Right lobe of liver (tissue), 6 donors: Measurements from ENCODE around the gene SMYD4. TPM values are rescaled to one million over a fixed set of nuclear protein-coding genes. Genes with fewer than 3 reads are reported as not detected.

Experiments used
- ATAC-seq, 4 donors: fragments of 200-7000 bp; cut with Tn5 transposase; one replicate each; pipeline ENCODE4 v1.9.1; 2020; ENCODE audit warnings: mild to moderate bottlenecking in 4 of 4, moderate library complexity in 4 of 4
- DNase-seq, 3 donors: peaks; one replicate each; pipeline ENCODE4 v3.0.0-alpha.2; 2020
- H3K27ac ChIP-seq, 3 donors: fragments of 200-600 bp; one replicate each; pipeline ENCODE4 v1.8.0; 2022
- H3K27me3 ChIP-seq, 2 donors: fragments of 200-600 bp; one replicate each; pipeline ENCODE4 v1.8.0; 2022
- H3K36me3 ChIP-seq, 4 donors: fragments of 200-600 bp; sonication (generic) in 1 of 4; one replicate each; pipeline versions ENCODE4 v1.5.1 to v1.8.0; 2017 to 2022; ENCODE audit warnings: control low read depth in 1 of 4
- H3K4me1 ChIP-seq, 4 donors: fragments of 200-600 bp; sonication (generic) in 1 of 4; one replicate each; pipeline versions ENCODE4 v1.5.1 to v1.8.0; 2017 to 2022; ENCODE audit warnings: control low read depth in 1 of 4
- H3K4me3 ChIP-seq, 3 donors: fragments of 200-600 bp; one replicate each; pipeline ENCODE4 v1.8.0; 2022
- H3K9me3 ChIP-seq, 4 donors: fragments of 200-600 bp; sonication (generic) in 1 of 4; one replicate each; pipeline versions ENCODE4 v1.5.1 to v1.8.0; 2017 to 2022; ENCODE audit warnings: control low read depth in 1 of 4
- POLR2A ChIP-seq: fragments of 450-650 bp; IDR thresholded peaks from one replicate; pipeline ENCODE4 v1.6.1; 2017; ENCODE audit warnings: antibody characterized with exemption, mild to moderate bottlenecking
- WGBS: methylation state at CpG from one replicate; pipeline ENCODE4 v1.1.6; 2018; ENCODE audit warnings: low coverage, low lambda C conversion rate; ENCODE audit not compliant: insufficient coverage; ENCODE audit errors: missing lambda C conversion rate; 5-methylcytosine and 5-hydroxymethylcytosine counted together
- intact Hi-C, 2 donors: fragments of 100-400 bp; cut with DNase I; formaldehyde crosslinking; loops; one replicate each; pipeline versions ENCODE4 v1.11.2 to v1.14.1; 2022
- long read RNA-seq: library from polyadenylated mRNA; unstranded; transcript quantifications from one replicate; pipeline ENCODE4 v2.0.0, GENCODE V29; 2019
- total RNA-seq, 6 experiments: library from RNA; depleted of rRNA in 2 of 6; stranded (reverse); fragments of >200 nt in 2 of 6; fragmentation: NEBNext Ultra II Directional in 3 of 6; extraction: Animal tissue kit (Norgen Biotek cat#: 25700) in 3 of 6; gene quantifications; one replicate each; pipeline versions ENCODE4 v1.1.0 to v1.2.4, GENCODE V29; 2016 to 2023
- TF ChIP-seq, protein P1 (sequence below), 4 donors: fragments of 200-600 bp in 3 of 4; fragments of 450-650 bp in 1 of 4; IDR thresholded peaks; one replicate each; pipeline versions ENCODE4 v1.5.1 to v1.8.0; 2016 to 2022; ENCODE audit warnings: antibody characterized with exemption in 4 of 4, mild to moderate bottlenecking in 2 of 4
- donor health status: DM: no; HTN: yes; CAD: no.
- donor health status: DM: no; HTN: no; CAD: no.
- donor health status: DM: no; HTN: no; CAD: no.
- donor health status: DM: no; HTN: yes; CAD: no.
- donor health status: DM: no; HTN: yes; CAD: no.

Gene SMYD4, protein sequence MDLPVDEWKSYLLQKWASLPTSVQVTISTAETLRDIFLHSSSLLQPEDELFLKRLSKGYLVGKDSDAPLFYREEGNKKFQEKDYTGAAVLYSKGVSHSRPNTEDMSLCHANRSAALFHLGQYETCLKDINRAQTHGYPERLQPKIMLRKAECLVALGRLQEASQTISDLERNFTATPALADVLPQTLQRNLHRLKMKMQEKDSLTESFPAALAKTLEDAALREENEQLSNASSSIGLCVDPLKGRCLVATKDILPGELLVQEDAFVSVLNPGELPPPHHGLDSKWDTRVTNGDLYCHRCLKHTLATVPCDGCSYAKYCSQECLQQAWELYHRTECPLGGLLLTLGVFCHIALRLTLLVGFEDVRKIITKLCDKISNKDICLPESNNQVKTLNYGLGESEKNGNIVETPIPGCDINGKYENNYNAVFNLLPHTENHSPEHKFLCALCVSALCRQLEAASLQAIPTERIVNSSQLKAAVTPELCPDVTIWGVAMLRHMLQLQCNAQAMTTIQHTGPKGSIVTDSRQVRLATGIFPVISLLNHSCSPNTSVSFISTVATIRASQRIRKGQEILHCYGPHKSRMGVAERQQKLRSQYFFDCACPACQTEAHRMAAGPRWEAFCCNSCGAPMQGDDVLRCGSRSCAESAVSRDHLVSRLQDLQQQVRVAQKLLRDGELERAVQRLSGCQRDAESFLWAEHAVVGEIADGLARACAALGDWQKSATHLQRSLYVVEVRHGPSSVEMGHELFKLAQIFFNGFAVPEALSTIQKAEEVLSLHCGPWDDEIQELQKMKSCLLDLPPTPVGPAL
- total RNA-seq, result 1 to 10 TPM; 4.6 to 6.7 (median 6.0) TPM
- long read RNA-seq, result 0 reads

DNA sequence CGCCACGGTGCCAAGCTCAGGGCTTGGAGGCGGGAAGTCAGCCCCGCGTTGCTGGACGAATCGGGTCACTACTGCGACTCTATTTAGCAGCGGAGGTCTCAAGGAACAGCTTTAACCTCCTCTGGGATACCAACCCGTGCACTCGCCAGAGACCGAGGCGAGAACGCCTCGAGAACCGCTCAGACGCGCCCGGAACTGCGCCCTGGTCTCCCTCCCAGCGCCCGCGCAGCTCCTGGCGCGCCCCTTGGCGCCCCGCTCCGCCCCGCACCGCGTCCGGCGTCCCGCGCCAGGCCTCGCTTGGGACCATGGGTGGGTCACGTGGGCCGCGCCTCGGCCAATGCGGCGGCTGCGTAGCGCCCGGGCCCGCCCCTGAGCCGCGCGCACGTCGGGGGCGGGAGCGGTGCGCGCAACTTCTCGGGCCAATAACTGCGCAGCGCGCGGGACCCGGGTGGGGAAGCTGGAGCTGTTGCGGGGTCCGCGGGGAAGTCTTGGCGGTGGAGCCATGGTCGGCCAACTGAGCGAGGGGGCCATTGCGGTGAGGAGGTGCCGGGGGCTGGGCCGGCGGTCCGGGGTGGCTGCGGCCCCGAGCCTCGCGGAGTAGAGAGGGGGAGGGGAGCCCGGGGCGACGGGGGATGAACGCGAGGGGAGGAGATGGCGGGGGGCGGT lies at the start of gene SMYD4, which contains the start of gene RPA1:
Gene SMYD4 (minus strand): TSS at position 311 of the 666 bp plus-strand sequence. CDS start 1,908 bp downstream, outside the sequence.
Gene RPA1 (plus strand): TSS at position 414 of the 666 bp plus-strand sequence. CDS start 89 bp downstream, at position 503.
- intact Hi-C loops, result no loop called here
- peak within 1 kb of the TSS; percentile 51 to 80 (median 72) for H3K27ac ChIP-seq
- H3K4me3 ChIP-seq, result peak within 1 kb of the TSS; percentile 86 to 93 (median 91)
- WGBS, result 0% methylated on average over 9 of the region's 83 CpGs
- no peaks in the 10 kb centered on the region for H3K9me3 ChIP-seq
- peaks cover 0 to 8% (median 4%) of the 10 kb centered on the region in 4 donors for H3K4me1 ChIP-seq
- peaks cover 0 to 18% (median 5%) of the 10 kb centered on the region in 4 donors for H3K36me3 ChIP-seq
- TF ChIP-seq, protein P1, sequence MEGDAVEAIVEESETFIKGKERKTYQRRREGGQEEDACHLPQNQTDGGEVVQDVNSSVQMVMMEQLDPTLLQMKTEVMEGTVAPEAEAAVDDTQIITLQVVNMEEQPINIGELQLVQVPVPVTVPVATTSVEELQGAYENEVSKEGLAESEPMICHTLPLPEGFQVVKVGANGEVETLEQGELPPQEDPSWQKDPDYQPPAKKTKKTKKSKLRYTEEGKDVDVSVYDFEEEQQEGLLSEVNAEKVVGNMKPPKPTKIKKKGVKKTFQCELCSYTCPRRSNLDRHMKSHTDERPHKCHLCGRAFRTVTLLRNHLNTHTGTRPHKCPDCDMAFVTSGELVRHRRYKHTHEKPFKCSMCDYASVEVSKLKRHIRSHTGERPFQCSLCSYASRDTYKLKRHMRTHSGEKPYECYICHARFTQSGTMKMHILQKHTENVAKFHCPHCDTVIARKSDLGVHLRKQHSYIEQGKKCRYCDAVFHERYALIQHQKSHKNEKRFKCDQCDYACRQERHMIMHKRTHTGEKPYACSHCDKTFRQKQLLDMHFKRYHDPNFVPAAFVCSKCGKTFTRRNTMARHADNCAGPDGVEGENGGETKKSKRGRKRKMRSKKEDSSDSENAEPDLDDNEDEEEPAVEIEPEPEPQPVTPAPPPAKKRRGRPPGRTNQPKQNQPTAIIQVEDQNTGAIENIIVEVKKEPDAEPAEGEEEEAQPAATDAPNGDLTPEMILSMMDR (IDR thresholded peaks at IDR 0.05), result no peak
- TF ChIP-seq POLR2A, result peak; percentile 84
- DNase-seq (peak; percentile 91 to 93 (median 91)), ATAC-seq (peak; percentile 99 to 100 (median 100))
- no peaks in the 10 kb centered on the region for H3K27me3 ChIP-seq

DNA sequence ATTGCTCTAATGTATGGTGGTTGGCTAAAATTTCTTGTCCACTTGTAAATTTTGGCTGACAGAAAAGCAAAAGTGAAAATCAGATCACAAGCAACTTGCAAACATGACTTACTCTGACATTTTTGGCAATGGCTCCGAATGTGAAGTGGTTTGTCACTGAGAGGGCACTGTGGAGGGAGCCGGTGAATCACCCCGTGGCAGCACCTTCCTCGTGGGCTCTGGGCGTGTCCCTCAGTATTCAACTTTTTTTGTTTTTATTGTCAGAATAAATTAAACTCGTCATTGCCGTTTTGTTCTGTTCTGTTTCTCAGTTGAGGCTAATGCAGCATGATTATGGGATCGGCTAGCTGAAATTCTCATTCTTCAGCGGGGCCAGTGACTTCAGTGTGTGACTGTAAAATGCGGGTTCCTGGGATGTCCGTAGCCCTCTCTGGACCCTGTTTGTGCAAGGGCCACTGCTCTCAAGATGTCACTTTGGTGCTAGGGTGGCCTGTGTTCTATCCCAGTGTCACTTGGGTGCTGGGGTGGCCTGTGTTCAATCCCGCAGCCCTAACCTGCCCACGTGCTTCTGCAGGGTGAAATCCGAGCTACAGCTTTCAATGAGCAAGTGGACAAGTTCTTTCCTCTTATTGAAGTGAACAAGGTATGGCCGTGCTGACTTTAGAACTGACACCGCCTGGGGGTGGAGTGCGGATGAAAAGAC lies 48.9 kb upstream of the SMYD4 start:
- TF ChIP-seq, protein P1 (IDR thresholded peaks at IDR 0.05), result no peak
- no peak for TF ChIP-seq POLR2A
- peaks cover 6 to 73% (median 23%) of the 10 kb centered on the region in 4 donors for H3K36me3 ChIP-seq
- DNase-seq (no peak), ATAC-seq (no peak)
- 91% methylated on average over 16 of the region's 17 CpGs for WGBS
- intact Hi-C loops, result no loop called here
- no peak overlapping the region for H3K27ac ChIP-seq
- H3K9me3 ChIP-seq, result no peaks in the 10 kb centered on the region
- no peaks in the 10 kb centered on the region for H3K27me3 ChIP-seq
- no peaks in the 10 kb centered on the region for H3K4me1 ChIP-seq
- no peak overlapping the region for H3K4me3 ChIP-seq

DNA sequence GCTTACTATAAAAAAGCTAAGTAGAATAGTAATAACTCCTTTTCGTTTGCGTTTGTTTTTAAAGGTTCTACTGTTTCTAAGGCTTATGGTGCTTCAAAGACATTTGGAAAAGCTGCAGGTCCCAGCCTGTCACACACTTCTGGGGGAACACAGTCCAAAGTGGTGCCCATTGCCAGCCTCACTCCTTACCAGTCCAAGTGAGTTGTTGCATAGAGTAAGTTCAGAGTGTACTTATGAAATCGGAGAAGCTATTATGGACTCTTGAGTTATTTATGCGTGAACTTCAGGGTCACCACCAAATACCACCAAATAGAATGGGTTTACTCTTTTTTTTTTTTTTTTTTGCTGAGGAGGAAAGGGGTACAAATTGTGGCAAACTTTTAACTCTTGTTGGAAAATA lies 45.9 kb upstream of the SMYD4 start:
- Histone ChIP-seq H3K9me3 (no peaks in the 10 kb centered on the region), H3K36me3 (peaks cover 6 to 69% (median 26%) of the 10 kb centered on the region in 4 donors), H3K4me3 (no peak overlapping the region), H3K4me1 (no peaks in the 10 kb centered on the region), H3K27ac (no peak overlapping the region), H3K27me3 (no peaks in the 10 kb centered on the region)
- intact Hi-C loops, result no loop called here
- no peak for ATAC-seq
- no peak for DNase-seq
- TF ChIP-seq, protein P1 (IDR thresholded peaks at IDR 0.05), result no peak
- TF ChIP-seq POLR2A, result no peak
- WGBS, result 81% methylated on average over 3 of the region's 4 CpGs

DNA sequence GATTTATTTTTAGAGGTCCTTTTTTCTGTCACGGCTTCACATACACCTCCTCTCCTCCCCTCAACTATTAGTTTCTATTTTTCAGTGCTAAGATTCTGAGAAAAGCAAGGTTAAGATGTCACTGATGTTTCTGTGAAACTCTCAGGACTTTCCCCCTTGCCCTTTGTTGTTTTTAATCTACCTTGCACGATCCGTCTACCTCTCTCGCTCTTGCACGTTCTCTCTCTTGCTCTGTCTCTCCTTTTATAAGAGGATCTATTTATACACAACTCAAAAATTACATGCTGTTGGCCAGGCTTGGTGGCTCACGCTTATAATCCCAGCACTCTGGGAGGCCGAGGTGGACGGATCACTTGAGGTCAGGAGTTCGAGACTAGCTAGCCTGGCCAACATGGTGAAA lies 43.7 kb upstream of the SMYD4 start:
- no peak overlapping the region for H3K4me3 ChIP-seq
- H3K36me3 ChIP-seq, result peaks cover 4 to 50% (median 18%) of the 10 kb centered on the region in 4 donors
- TF ChIP-seq, protein P1 (IDR thresholded peaks at IDR 0.05), result no peak
- TF ChIP-seq POLR2A, result no peak
- H3K4me1 ChIP-seq, result no peaks in the 10 kb centered on the region
- WGBS, result 91% methylated on average over 9 of the region's 9 CpGs
- no peak overlapping the region for H3K27ac ChIP-seq
- no peaks in the 10 kb centered on the region for H3K9me3 ChIP-seq
- ATAC-seq (no peak), DNase-seq (no peak)
- intact Hi-C loops, result no loop called here
- no peaks in the 10 kb centered on the region for H3K27me3 ChIP-seq
